ENCODE measurements around the gene SIL1. TPM values are rescaled to one million over a fixed set of nuclear protein-coding genes. Genes with fewer than 3 reads are reported as not detected.
A peak's percentile ranks its signal among the peaks of the same experiment; 100 is the strongest.

SIL1 gene
- total RNA-seq, 1 donor from 2014 or later: 41.6 TPM

DNA sequence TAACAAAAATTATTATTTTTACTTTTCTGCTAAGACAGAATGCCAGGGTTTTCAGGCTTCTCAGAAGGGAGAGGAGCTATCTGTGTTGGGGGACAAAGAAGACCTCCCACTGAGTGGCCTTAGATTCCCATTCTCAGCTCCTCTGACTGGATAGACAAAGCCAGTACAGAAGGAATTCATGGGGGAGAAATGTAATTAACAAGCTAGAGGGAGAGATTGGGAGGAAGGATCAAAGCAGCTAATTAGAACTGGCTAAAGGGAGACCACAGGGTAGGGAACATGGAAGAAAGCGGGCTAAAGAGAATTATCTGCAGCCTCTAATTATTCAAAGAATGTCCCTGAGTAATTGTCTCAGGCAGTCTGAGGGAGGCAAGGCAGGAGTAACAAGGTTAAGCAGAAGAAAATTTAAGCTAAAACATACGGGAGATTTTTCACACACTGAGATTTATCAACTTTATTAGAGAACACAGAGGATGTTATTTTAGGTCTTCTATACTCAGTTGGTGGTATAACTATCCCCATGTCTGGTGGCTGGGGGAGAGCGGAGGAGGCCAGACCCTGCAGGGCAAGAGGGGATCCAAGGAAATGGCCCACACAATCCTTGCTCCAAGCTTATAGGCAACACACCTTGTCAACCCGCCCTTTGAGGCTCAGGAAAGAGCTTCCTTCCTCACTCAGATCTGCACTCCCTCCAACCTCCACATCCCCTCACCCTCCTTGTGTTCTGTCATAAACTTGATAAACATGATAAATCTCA is 235.4 kb downstream of the SIL1 start:
- H2AFZ ChIP-seq (ENCODE audit: low read depth, low read length): no peak overlapping the region
- Mint-ChIP-seq H3K27me3 (ENCODE audit: low read depth, unreplicated experiment) (no peaks in the 10 kb centered on the region), H3K4me3 (ENCODE audit: unreplicated experiment) (no peak overlapping the region), H3K36me3 (ENCODE audit: low read depth, unreplicated experiment) (peaks cover 8% of the 10 kb centered on the region), H3K9me3 (ENCODE audit: unreplicated experiment) (no peaks in the 10 kb centered on the region), H3K27ac (ENCODE audit: unreplicated experiment) (peak overlapping the region; percentile 63), H3K4me1 (ENCODE audit: low read depth, unreplicated experiment) (peaks cover 42% of the 10 kb centered on the region)
- peaks cover under 1% of the 10 kb centered on the region for H3K4me1 ChIP-seq (ENCODE audit: insufficient read depth, low read length)
- no peaks in the 10 kb centered on the region for H3K36me3 ChIP-seq (ENCODE audit: insufficient read depth, low read length)
- TF ChIP-seq, protein P1, sequence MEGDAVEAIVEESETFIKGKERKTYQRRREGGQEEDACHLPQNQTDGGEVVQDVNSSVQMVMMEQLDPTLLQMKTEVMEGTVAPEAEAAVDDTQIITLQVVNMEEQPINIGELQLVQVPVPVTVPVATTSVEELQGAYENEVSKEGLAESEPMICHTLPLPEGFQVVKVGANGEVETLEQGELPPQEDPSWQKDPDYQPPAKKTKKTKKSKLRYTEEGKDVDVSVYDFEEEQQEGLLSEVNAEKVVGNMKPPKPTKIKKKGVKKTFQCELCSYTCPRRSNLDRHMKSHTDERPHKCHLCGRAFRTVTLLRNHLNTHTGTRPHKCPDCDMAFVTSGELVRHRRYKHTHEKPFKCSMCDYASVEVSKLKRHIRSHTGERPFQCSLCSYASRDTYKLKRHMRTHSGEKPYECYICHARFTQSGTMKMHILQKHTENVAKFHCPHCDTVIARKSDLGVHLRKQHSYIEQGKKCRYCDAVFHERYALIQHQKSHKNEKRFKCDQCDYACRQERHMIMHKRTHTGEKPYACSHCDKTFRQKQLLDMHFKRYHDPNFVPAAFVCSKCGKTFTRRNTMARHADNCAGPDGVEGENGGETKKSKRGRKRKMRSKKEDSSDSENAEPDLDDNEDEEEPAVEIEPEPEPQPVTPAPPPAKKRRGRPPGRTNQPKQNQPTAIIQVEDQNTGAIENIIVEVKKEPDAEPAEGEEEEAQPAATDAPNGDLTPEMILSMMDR (IDR thresholded peaks at IDR 0.05; ENCODE audit: insufficient read depth, low read depth, low read length): no peak
- TF ChIP-seq EZH2 (IDR thresholded peaks at IDR 0.05; ENCODE audit: insufficient read depth, low read length): no peak
- no peaks in the 10 kb centered on the region for H3K9me3 ChIP-seq (ENCODE audit: insufficient read depth, low read depth, low read length)
- no peak overlapping the region for H3K4me2 ChIP-seq (ENCODE audit: low read length)
- no peak overlapping the region for H3K27ac ChIP-seq (ENCODE audit: low read depth, low read length)
- H3K27me3 ChIP-seq (ENCODE audit: insufficient read depth, low read length): no peaks in the 10 kb centered on the region
- no peak overlapping the region for H3K9ac ChIP-seq (ENCODE audit: low read length)
- no peak overlapping the region for H3K4me3 ChIP-seq (ENCODE audit: insufficient read depth, low read depth, low read length)
- H3K79me2 ChIP-seq (ENCODE audit: insufficient read depth, low read length): peaks cover 2% of the 10 kb centered on the region
- FAIRE-seq (no peak), DNase-seq (ENCODE audit: low read depth) (no peak)
- peaks cover 2% of the 10 kb centered on the region for H4K20me1 ChIP-seq (ENCODE audit: insufficient read depth, low read length)

DNA sequence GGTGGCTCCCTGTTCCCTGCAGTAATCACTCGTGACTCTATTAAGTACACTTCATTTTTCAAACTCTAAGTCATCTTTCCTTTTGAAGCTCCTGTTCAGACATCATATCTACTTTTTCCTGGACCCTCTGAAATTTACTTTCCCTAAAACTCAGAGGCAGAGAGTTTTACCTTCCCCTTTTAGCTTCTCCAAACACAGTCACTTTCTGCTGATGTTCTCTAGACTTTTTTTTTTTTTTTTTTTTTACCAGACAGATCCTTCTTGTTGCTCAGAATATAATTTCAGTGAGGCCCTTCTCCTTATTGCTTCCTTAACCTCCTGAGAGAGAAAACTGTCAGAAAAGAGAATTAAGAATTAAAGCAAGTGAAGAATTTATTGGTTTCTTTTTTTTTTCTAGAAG is 236.4 kb downstream of the SIL1 start:
- no peak overlapping the region for H3K4me3 Mint-ChIP-seq (ENCODE audit: unreplicated experiment)
- H3K9me3 Mint-ChIP-seq (ENCODE audit: unreplicated experiment): no peaks in the 10 kb centered on the region
- H3K27me3 Mint-ChIP-seq (ENCODE audit: low read depth, unreplicated experiment): no peaks in the 10 kb centered on the region
- Histone ChIP-seq H3K27ac (ENCODE audit: low read depth, low read length) (no peak overlapping the region), H3K4me1 (ENCODE audit: insufficient read depth, low read length) (no peaks in the 10 kb centered on the region), H3K4me2 (ENCODE audit: low read length) (no peak overlapping the region), H3K79me2 (ENCODE audit: insufficient read depth, low read length) (peaks cover 2% of the 10 kb centered on the region), H2AFZ (ENCODE audit: low read depth, low read length) (no peak overlapping the region), H3K27me3 (ENCODE audit: insufficient read depth, low read length) (no peaks in the 10 kb centered on the region), H4K20me1 (ENCODE audit: insufficient read depth, low read length) (no peaks in the 10 kb centered on the region), H3K9me3 (ENCODE audit: insufficient read depth, low read depth, low read length) (no peaks in the 10 kb centered on the region), H3K36me3 (ENCODE audit: insufficient read depth, low read length) (no peaks in the 10 kb centered on the region), H3K9ac (ENCODE audit: low read length) (no peak overlapping the region), H3K4me3 (ENCODE audit: insufficient read depth, low read depth, low read length) (no peak overlapping the region)
- peaks cover 3% of the 10 kb centered on the region for H3K36me3 Mint-ChIP-seq (ENCODE audit: low read depth, unreplicated experiment)
- FAIRE-seq (no peak), DNase-seq (ENCODE audit: low read depth) (no peak)
- H3K4me1 Mint-ChIP-seq (ENCODE audit: low read depth, unreplicated experiment): peaks cover 36% of the 10 kb centered on the region
- no peak for TF ChIP-seq EZH2 (IDR thresholded peaks at IDR 0.05; ENCODE audit: insufficient read depth, low read length)
- TF ChIP-seq, protein P1 (IDR thresholded peaks at IDR 0.05; ENCODE audit: insufficient read depth, low read depth, low read length): no peak
- peak overlapping the region; percentile 20 for H3K27ac Mint-ChIP-seq (ENCODE audit: unreplicated experiment)

DNA sequence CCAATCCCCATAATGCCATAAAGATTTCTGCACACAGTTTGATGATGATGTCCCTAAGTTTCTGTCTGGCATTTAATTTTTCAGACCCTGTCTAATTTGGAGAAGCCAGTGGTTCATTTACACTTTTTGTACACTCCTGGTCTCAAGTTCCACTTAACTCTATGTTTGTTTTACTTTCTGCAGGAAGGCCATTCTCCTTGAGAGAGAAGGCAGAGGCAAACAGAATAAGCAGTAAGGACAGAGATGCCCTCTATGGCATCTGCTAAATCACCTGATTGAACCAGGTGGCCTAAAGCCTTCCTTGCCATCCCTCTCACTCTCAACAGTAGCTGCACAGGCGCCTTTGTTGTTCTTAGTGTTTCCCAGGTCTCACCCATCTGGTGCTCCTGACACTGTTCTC is 236.9 kb downstream of the SIL1 start:
- no peaks in the 10 kb centered on the region for H3K79me2 ChIP-seq (ENCODE audit: insufficient read depth, low read length)
- Mint-ChIP-seq H3K4me3 (ENCODE audit: unreplicated experiment) (no peak overlapping the region), H3K4me1 (ENCODE audit: low read depth, unreplicated experiment) (peaks cover 36% of the 10 kb centered on the region), H3K9me3 (ENCODE audit: unreplicated experiment) (no peaks in the 10 kb centered on the region), H3K27ac (ENCODE audit: unreplicated experiment) (peak overlapping the region; percentile 20), H3K36me3 (ENCODE audit: low read depth, unreplicated experiment) (peaks cover 3% of the 10 kb centered on the region), H3K27me3 (ENCODE audit: low read depth, unreplicated experiment) (no peaks in the 10 kb centered on the region)
- H3K27me3 ChIP-seq (ENCODE audit: insufficient read depth, low read length): no peaks in the 10 kb centered on the region
- H2AFZ ChIP-seq (ENCODE audit: low read depth, low read length): no peak overlapping the region
- H3K36me3 ChIP-seq (ENCODE audit: insufficient read depth, low read length): no peaks in the 10 kb centered on the region
- no peaks in the 10 kb centered on the region for H4K20me1 ChIP-seq (ENCODE audit: insufficient read depth, low read length)
- no peaks in the 10 kb centered on the region for H3K9me3 ChIP-seq (ENCODE audit: insufficient read depth, low read depth, low read length)
- H3K27ac ChIP-seq (ENCODE audit: low read depth, low read length): no peak overlapping the region
- DNase-seq (ENCODE audit: low read depth) (no peak), FAIRE-seq (no peak)
- H3K4me2 ChIP-seq (ENCODE audit: low read length): no peak overlapping the region
- TF ChIP-seq EZH2 (IDR thresholded peaks at IDR 0.05; ENCODE audit: insufficient read depth, low read length): no peak
- H3K4me3 ChIP-seq (ENCODE audit: insufficient read depth, low read depth, low read length): no peak overlapping the region
- H3K9ac ChIP-seq (ENCODE audit: low read length): no peak overlapping the region
- H3K4me1 ChIP-seq (ENCODE audit: insufficient read depth, low read length): no peaks in the 10 kb centered on the region
